ENCODE results near the gene SIVA1.
A peak's percentile ranks its signal among the peaks of the same experiment; 100 is the strongest.

SIVA1 gene

GRCh38 chr14:104798300-104799243 is 45.6 kb downstream of the SIVA1 start:
- DNase-seq: no peak

- DNase-seq: no peak
Measured at GRCh38 chr14:104799244-104800014, 46.5 kb downstream of the SIVA1 start.

- peak; percentile 64 to 79 for DNase-seq
Measured at GRCh38 chr14:104800015-104800770, 47.2 kb downstream of the SIVA1 start.

GRCh38 chr14:104800771-104801519 is 48.0 kb downstream of the SIVA1 start, which contains the start of gene ZBTB42:
Gene ZBTB42 (plus strand): TSS chr14:104801101. CDS start chr14:104801198, 97 bp downstream.
- DNase-seq: peak in 1 of 2 donors; percentile 40

- DNase-seq: no peak
Measured at GRCh38 chr14:104801520-104802393, 48.8 kb downstream of the SIVA1 start.

GRCh38 chr14:104802394-104803184 is 49.6 kb downstream of the SIVA1 start:
- no peak for DNase-seq

- no peak for DNase-seq
Measured at GRCh38 chr14:104803280-104803911, 50.4 kb downstream of the SIVA1 start.

GRCh38 chr14:104803912-104804410 is 51.0 kb downstream of the SIVA1 start:
- DNase-seq: no peak

GRCh38 chr14:104804481-104805325 is 51.8 kb downstream of the SIVA1 start:
- DNase-seq: no peak

GRCh38 chr14:104805326-104805678 is 52.4 kb downstream of the SIVA1 start:
- peak; percentile 33 for DNase-seq

GRCh38 chr14:104805941-104806624 is 53.1 kb downstream of the SIVA1 start:
- DNase-seq: no peak

- peak; percentile 20 to 37 for DNase-seq
Measured at GRCh38 chr14:104806625-104807465, 53.9 kb downstream of the SIVA1 start.

GRCh38 chr14:104808456-104808855 is 55.5 kb downstream of the SIVA1 start:
- DNase-seq: no peak
